ENCODE data around the gene EIF4G1. TPM values are rescaled to one million over a fixed set of nuclear protein-coding genes. Genes with fewer than 3 reads are reported as not detected.
A peak's percentile ranks its signal among the peaks of the same experiment; 100 is the strongest.

EIF4G1 gene
- total and polyA plus RNA-seq, 2 of the 8 experiments (the other 6 are each of a cell fraction or from before 2014, with no cell fraction given), result 318 to 473 TPM

DNA sequence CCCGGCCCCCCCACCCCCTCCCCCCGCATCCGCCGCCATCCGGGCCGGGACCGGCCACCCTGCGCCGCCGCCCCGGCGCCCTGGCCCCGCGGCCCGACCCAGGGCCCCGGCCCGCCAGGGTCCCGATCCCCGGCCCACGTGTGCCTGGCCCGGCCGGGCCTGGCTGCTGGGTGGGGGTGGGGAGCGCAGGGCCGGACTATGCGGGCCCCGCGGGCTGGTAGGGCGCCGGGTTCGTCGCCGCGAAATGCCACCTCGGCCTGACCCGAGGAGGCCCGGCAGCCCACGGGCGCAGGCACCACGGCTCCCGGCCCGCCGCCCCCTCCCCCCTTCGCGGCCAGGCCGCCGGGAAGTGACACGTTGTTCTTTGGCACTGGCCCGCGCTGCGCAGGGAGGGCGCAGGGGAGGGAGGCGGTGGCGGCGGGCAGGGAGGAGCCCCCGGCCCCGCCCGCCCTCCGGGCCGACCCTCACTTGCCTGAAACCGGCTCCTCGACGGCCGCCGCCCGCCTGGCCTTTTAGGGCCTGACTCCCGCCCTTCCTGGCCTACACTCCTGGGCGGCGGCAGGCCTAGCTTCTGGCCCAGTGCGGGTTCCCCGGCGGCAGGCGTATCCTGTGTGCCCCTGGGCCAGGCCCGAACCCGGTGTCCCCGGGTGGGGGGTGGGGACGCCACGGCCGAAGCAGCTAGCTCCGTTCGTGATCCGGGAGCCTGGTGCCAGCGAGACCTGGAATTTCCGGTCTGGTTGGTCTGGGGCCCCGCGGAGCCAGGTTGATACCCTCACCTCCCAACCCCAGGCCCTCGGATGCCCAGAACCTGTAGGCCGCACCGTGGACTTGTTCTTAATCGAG is 515 bp downstream of the EIF4G1 start (continued):
- TF ChIP-seq KDM4A (IDR thresholded peaks at IDR 0.05; ENCODE audit: low read depth, low read length, severe bottlenecking) (peak; percentile 37), KDM1A (IDR thresholded peaks at IDR 0.05; ENCODE audit: borderline replicate concordance, low read length) (no peak), NRF1 (IDR thresholded peaks at IDR 0.05; ENCODE audit: low read depth, low read length) (no peak), RAD21 (IDR thresholded peaks at IDR 0.05 in 1 of 2, conservative IDR thresholded peaks at IDR 0.05 in 1 of 2; ENCODE audit: low read depth in 2 of 2, low read length in 2 of 2) (no peak), JUN (IDR thresholded peaks at IDR 0.05; ENCODE audit: low read depth, low read length) (no peak), BCL11A (IDR thresholded peaks at IDR 0.05; ENCODE audit: low read depth in 2 of 2, low read length in 2 of 2) (no peak), PHF8 (conservative IDR thresholded peaks at IDR 0.05; ENCODE audit: low read depth, low read length) (peak; percentile 58), RFX5 (IDR thresholded peaks at IDR 0.05; ENCODE audit: borderline replicate concordance, low read depth, low read length) (no peak), CREB1 (IDR thresholded peaks at IDR 0.05) (no peak), CHD2 (IDR thresholded peaks at IDR 0.05; ENCODE audit: low read length) (no peak), YY1 (IDR thresholded peaks at IDR 0.05; ENCODE audit: low read depth, low read length) (no peak), RBBP5 (IDR thresholded peaks at IDR 0.05; ENCODE audit: borderline replicate concordance, low read depth, low read length) (0 out of 2 replicates have a peak, but pooled peaks have one; percentile 47), POLR2A (IDR thresholded peaks at IDR 0.05; ENCODE audit: control extremely low read depth in 1 of 2, low read depth in 2 of 2, low read length in 2 of 2) (peak in 1 of 2 experiments; percentile 71; a peak in 2 of 3 replicates)
- TF ChIP-seq, protein P1, sequence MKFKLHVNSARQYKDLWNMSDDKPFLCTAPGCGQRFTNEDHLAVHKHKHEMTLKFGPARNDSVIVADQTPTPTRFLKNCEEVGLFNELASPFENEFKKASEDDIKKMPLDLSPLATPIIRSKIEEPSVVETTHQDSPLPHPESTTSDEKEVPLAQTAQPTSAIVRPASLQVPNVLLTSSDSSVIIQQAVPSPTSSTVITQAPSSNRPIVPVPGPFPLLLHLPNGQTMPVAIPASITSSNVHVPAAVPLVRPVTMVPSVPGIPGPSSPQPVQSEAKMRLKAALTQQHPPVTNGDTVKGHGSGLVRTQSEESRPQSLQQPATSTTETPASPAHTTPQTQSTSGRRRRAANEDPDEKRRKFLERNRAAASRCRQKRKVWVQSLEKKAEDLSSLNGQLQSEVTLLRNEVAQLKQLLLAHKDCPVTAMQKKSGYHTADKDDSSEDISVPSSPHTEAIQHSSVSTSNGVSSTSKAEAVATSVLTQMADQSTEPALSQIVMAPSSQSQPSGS (IDR thresholded peaks at IDR 0.05; ENCODE audit: low read length), result 0 out of 2 replicates have a peak, but pooled peaks have one; percentile 13

Data from H1 (cell line).